Effector memory CD8-positive, alpha-beta T cell (primary cell): ENCODE measurements around the gene COMMD7.
A peak's percentile ranks its signal among the peaks of the same experiment; 100 is the strongest.
"Not testable (repeated sequence)": the region's sequence is repeated elsewhere in the genome, so short reads cannot be mapped to it uniquely, and the experiment has no call there.

Source experiments
- ATAC-seq: fragments of 150-1000 bp; cut with Tn5 transposase; replicated peaks from 2 replicates; pipeline ENCODE4 v1.10.0; 2021; ENCODE audit warnings: mild to moderate bottlenecking, moderate library complexity
- DNase-seq, 3 experiments: peaks; one replicate each; pipeline ENCODE4 v3.0.0; 2021
- H3K27ac Mint-ChIP-seq, 2 donors: one replicate each; pipeline ENCODE4 v1.8.0; 2022; ENCODE audit warnings: mild to moderate bottlenecking in 2 of 2, mixed read lengths in 2 of 2, moderate library complexity in 2 of 2
- H3K27me3 Mint-ChIP-seq, 2 donors: one replicate each; pipeline ENCODE4 v1.8.0; 2022; ENCODE audit warnings: mixed read lengths in 2 of 2
- H3K36me3 Mint-ChIP-seq: one replicate; pipeline ENCODE4 v1.8.0; 2022; ENCODE audit warnings: mild to moderate bottlenecking, moderate library complexity, mixed read lengths; ENCODE audit not compliant: insufficient read depth
- H3K4me1 Mint-ChIP-seq, 2 donors: one replicate each; pipeline ENCODE4 v1.8.0; 2022; ENCODE audit warnings: low read depth in 2 of 2, mixed read lengths in 2 of 2
- H3K4me3 Mint-ChIP-seq, 2 donors: one replicate each; pipeline ENCODE4 v1.8.0; 2022; ENCODE audit warnings: mild to moderate bottlenecking in 2 of 2, mixed read lengths in 2 of 2, moderate library complexity in 2 of 2
- H3K9me3 Mint-ChIP-seq, 2 donors: one replicate each; pipeline ENCODE4 v1.8.0; 2022; ENCODE audit warnings: mixed read lengths in 2 of 2

COMMD7 gene

GRCh38 chr20:32777177-32777956 lies 34.1 kb upstream of the COMMD7 start:
- Mint-ChIP-seq H3K4me3 (no peak overlapping the region), H3K27ac (no peak overlapping the region), H3K36me3 (no peaks in the 10 kb centered on the region), H3K4me1 (peaks cover 5% of the 10 kb centered on the region in 2 donors), H3K27me3 (no peaks in the 10 kb centered on the region), H3K9me3 (no peaks in the 10 kb centered on the region)
- DNase-seq = no peak
- ATAC-seq = no peak

DNA sequence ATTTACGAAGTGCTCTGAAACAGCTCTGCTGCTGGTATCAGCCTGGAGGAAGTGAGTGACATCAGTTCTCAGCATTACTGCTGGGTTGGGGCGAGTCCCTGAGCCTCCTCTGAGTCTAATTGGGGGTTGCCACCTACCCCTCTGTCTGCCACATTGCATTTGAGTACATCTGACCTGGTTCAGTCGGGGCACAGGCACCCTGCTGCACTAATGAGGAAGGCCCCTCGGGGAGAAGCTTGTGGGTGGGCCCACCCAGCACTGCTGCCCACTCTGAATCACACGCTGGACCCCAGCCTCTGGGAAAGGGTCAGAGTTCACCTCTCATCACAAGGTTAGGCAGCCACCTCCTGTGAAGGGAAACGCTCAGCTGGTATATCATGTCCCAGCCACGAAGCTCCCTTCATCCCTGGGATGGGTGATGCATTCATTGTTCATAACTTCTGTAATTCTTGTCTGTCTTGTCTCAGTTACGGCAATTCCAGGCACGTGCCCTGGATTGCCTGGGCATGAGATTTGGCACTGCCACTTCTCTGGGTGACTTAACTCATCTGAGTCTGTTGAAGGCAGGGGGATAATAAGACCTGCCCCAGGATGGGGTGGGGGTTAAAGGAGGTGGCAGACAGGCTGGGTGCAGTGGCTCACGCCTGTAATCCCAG lies 32.2 kb upstream of the COMMD7 start:
- DNase-seq (no peak), ATAC-seq (no peak)
- H3K36me3 Mint-ChIP-seq = no peaks in the 10 kb centered on the region
- H3K4me1 Mint-ChIP-seq = peaks cover 7 to 10% of the 10 kb centered on the region in 2 donors
- H3K9me3 Mint-ChIP-seq = no peaks in the 10 kb centered on the region
- no peaks in the 10 kb centered on the region for H3K27me3 Mint-ChIP-seq
- no peak overlapping the region for H3K4me3 Mint-ChIP-seq
- no peak overlapping the region for H3K27ac Mint-ChIP-seq

GRCh38 chr20:32773855-32774254 lies 30.6 kb upstream of the COMMD7 start:
- Mint-ChIP-seq H3K9me3 (no peaks in the 10 kb centered on the region), H3K27me3 (no peaks in the 10 kb centered on the region), H3K27ac (no peak overlapping the region), H3K4me1 (peaks cover 7 to 10% of the 10 kb centered on the region in 2 donors), H3K4me3 (no peak overlapping the region), H3K36me3 (no peaks in the 10 kb centered on the region)
- ATAC-seq (no peak), DNase-seq (no peak)

DNA sequence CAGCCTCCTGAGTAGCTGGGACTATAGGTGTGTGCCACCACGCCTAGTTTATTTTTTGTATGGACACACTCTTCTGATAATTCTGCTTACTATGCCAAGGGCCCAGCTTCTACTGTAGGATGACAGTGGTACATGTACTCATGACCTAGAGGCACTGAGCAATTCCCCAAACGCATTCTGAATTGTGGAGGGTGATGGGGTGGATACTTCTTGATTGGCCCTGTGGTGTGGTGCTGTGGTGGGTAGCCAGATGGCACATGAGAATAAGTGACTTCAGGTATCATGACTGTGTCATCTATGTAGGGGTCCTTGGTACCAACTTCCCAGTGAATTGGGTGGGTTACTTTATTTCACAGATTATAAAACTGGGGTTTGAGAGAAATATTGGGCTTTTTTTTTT lies 30.0 kb upstream of the COMMD7 start:
- peaks cover 2 to 5% of the 10 kb centered on the region in 2 donors for H3K4me1 Mint-ChIP-seq
- ATAC-seq = no peak
- no peaks in the 10 kb centered on the region for H3K36me3 Mint-ChIP-seq

DNA sequence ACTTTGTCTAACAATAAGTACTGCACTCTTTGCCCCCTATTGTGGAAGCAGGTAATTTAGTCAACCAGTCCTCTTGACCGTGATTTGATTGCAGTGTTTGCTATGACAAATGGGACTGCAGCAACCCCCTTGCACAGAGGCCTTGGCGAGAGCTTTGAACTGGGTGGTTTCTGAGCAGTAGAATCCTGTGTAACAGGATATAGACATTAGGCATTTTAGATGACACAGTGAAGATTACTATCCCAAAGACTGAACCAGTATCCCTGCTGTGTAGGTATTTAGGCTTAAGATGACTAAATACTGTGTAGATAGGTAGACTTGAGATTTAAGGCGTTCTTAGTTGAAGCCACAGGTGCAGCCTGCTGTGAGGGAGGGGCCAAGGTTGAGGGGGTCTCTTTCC lies 28.8 kb upstream of the COMMD7 start:
- no peaks in the 10 kb centered on the region for H3K9me3 Mint-ChIP-seq
- no peaks in the 10 kb centered on the region for H3K36me3 Mint-ChIP-seq
- no peaks in the 10 kb centered on the region for H3K27me3 Mint-ChIP-seq
- H3K27ac Mint-ChIP-seq = no peak overlapping the region
- peaks cover 2 to 5% of the 10 kb centered on the region in 2 donors for H3K4me1 Mint-ChIP-seq
- no peak for ATAC-seq
- H3K4me3 Mint-ChIP-seq = no peak overlapping the region
- DNase-seq = no peak

More for the DNA sequence above, 30.0 kb upstream of the COMMD7 start:
- Mint-ChIP-seq H3K27ac (no peak overlapping the region), H3K27me3 (no peaks in the 10 kb centered on the region), H3K9me3 (no peaks in the 10 kb centered on the region), H3K4me3 (no peak overlapping the region)
- no peak for DNase-seq

DNA sequence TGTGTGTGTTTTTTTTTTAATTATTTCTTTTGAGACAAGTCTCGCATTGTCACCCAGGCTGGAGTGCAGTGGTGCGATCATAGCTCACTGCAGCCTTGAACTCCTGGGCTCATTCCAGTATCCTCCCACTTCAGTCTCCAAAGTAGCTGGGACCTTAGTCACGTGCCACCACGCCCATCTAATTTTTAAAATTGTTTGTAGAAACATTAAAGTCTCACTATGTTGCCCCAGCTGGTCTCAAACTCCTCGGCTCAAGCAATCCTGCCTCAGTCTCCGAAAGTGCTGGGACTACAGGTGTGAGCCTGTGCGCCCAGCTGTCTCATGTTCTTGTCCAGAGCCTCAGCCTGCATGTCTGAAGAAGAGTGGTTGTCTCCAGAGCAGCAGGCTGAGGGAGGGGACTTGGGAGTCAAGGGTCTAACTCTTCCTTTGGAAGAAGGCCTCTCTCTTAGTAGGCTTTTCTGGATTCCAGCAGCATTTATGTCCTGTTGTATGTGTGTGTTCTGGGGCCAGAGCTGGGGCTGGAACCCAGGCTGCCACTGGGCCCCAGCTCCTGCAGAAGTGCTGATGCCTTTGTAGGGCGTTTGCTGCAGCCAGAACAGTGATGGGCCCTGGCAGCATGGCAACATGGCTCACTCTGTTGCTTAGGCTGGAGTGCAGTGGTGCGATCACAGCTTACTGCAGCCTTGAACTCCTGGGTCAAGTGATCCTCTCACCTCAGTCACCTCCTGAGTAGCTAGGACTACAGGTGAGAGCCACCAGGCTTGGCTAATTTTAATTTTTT lies 24.3 kb upstream of the COMMD7 start:
- no peak overlapping the region for H3K27ac Mint-ChIP-seq
- no peak overlapping the region for H3K4me3 Mint-ChIP-seq
- H3K9me3 Mint-ChIP-seq = no peaks in the 10 kb centered on the region
- no peak for DNase-seq
- no peaks in the 10 kb centered on the region for H3K36me3 Mint-ChIP-seq
- no peaks in the 10 kb centered on the region for H3K27me3 Mint-ChIP-seq
- peaks cover 6 to 9% of the 10 kb centered on the region in 2 donors for H3K4me1 Mint-ChIP-seq
- ATAC-seq = no peak

DNA sequence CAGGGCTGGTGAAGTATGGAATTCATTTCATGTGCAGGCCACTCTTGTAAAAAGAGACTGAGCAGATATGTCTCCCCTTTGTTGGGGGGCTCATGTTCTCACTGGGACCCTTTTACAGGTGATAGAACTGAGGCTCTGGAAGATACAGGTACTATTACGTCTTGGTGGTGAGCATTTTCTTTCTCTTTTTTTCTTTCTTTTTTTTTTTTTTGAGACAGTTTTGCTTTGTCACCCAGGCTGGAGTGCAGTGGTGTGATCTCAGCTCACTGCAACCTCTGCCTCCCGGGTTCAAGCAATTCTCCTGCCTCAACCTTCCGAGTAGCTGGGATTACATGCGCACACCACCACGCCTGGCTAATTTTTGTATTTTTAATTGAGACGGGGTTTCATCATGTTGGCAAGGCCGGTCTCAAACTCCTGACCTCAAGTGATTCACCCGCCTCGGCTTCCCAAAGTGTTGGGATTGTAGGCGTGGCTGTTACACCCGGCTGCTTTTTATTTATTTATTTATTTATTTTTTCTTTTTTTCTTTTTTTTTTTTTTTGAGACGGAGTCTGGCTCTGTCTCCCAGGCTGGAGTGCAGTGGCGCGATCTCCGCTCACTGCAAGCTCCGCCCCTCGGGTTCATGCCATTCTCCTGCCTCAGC lies 22.1 kb upstream of the COMMD7 start:
- not testable (repeated sequence) for H3K9me3 Mint-ChIP-seq, DNase-seq, ATAC-seq, H3K4me3 Mint-ChIP-seq, H3K27me3 Mint-ChIP-seq, H3K27ac Mint-ChIP-seq, H3K36me3 Mint-ChIP-seq
- peaks cover 10% of the 10 kb centered on the region in 2 donors for H3K4me1 Mint-ChIP-seq

DNA sequence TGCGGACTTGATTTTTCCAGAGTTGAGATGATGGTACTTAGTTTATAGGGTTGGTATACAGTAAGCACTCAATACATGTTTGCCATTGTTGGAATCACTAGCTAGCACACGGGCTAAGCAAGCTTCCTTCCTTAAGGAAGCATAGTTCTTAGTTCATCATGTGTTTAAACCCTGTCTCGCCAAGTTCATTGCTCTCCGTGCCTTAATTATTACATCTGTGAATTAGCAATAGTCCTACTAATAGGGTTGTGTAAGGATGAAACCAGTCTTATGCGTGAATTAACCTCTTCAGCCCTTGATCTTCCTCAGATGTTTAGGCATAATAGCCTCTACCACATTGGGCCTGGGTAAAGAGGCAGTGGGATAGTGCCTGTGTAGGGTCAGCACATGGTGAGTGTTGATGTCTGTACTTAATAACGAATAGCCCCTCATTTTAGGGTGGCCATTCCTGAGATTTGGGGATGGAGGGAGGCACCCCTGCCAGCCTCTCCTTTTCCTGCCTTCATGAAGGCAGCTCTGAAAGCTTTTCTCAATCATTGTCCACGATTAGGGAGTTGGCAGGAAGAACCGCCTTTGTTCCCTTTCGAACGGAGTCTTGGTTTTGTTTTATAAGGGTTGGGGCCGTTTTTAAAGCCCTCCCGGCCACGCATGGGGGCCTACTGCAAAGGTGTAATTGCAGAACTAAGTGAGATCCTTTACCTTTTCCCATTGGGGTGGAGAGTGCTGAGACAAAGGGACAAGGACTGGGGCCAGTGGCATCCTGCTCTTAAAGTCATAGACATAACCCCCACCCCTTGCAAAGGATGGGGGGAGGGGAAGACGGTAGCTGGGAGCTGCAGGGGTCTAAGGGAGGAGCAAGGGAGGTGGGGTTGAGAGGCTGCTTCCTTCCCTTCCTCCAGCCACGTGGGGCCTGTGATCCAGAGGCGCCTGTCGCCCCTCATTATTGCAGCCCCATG lies 21.0 kb upstream of the COMMD7 start:
- no peaks in the 10 kb centered on the region for H3K27me3 Mint-ChIP-seq
- H3K9me3 Mint-ChIP-seq = no peaks in the 10 kb centered on the region
- ATAC-seq (no peak), DNase-seq (no peak)
- H3K4me1 Mint-ChIP-seq = peaks cover 10% of the 10 kb centered on the region in 2 donors
- no peak overlapping the region for H3K27ac Mint-ChIP-seq
- peak overlapping the region; percentile 74 to 92 for H3K4me3 Mint-ChIP-seq
- H3K36me3 Mint-ChIP-seq = no peaks in the 10 kb centered on the region

GRCh38 chr20:32763202-32764004 lies 20.1 kb upstream of the COMMD7 start:
- no peak for DNase-seq
- Mint-ChIP-seq H3K4me3 (peak overlapping the region; percentile 74 to 92), H3K27ac (peak overlapping the region in 1 of 2 donors; percentile 35), H3K36me3 (no peaks in the 10 kb centered on the region), H3K9me3 (no peaks in the 10 kb centered on the region), H3K27me3 (no peaks in the 10 kb centered on the region), H3K4me1 (peaks cover 10% of the 10 kb centered on the region in 2 donors)
- no peak for ATAC-seq

DNA sequence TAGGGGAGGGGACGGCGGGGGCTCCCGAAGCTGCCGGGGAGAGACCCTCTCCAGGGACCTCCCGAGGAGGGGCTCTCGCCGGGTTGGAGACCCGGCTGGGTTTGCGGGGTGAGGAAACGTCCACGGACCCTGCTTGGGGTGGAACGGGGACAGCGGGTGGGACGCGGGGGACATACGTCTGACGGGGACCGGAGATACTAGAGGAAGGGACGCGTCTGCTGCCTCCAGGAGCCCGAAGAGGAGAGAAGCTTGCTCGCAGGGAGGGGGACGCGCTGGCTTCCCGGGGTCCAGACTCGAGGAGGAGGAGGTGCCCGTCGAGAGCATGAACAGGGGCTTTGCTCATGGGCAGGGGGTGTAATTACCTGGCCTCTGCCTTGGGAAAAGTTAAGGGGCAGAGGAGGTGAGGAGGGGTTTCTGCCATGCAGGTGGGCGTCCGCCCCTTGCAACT lies 19.5 kb upstream of the COMMD7 start:
- H3K36me3 Mint-ChIP-seq = no peaks in the 10 kb centered on the region
- peak overlapping the region; percentile 74 to 92 for H3K4me3 Mint-ChIP-seq
- peaks cover 10% of the 10 kb centered on the region in 2 donors for H3K4me1 Mint-ChIP-seq
- DNase-seq (no peak), ATAC-seq (peak; percentile 47)
- H3K27ac Mint-ChIP-seq = peak overlapping the region in 1 of 2 donors; percentile 35
- H3K9me3 Mint-ChIP-seq = no peaks in the 10 kb centered on the region
- no peaks in the 10 kb centered on the region for H3K27me3 Mint-ChIP-seq

DNA sequence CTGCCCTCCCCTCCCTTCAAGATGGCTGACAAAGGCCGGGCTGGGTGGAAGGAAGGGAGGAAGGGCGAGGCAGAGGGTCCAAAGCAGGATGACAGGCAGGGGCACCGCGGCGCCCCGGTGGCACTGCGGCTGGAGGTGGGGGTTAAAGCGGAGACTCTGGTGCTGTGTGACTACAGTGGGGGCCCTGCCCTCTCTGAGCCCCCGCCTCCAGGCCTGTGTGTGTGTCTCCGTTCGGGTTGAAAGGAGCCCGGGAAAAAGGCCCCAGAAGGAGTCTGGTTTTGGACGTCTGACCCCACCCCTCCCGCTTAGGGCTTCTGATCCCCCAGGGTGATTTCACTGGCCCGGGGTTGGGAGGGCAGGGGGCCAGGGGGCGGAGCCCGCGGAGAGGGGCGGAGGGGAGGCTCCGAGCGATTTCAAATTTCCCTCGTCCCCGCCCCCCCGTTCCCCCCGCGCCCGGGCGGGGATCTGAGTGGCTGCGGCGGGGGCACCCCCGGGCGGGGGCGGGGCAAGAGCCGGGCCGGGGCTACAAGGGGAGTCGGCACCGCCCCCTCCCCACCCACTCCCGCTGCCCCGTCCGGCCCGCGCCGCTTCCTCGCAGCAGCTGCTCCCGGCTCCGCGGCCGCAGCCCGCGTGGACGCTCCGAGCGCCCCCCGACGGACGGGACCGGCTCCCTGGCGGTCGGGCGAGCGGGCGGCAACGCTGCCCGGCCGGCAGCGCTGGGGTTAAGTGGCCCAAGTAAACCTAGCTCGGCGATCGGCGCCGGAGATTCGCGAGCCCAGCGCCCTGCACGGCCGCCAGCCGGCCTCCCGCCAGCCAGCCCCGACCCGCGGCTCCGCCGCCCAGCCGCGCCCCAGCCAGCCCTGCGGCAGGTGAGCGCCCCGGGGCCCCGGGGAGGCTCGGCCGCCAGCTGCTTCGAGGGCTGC lies 18.8 kb upstream of the COMMD7 start, which contains the start of gene DNMT3B:
DNMT3B (plus strand) TSS at position 555 of the 923 bp plus-strand sequence. CDS start 17,939 bp downstream, outside the sequence.
- Mint-ChIP-seq H3K4me1 (peaks cover 10% of the 10 kb centered on the region in 2 donors), H3K9me3 (no peaks in the 10 kb centered on the region), H3K27ac (peak within 1 kb of the TSS; percentile 80 to 83), H3K4me3 (peak within 1 kb of the TSS; percentile 85 to 92), H3K27me3 (no peaks in the 10 kb centered on the region), H3K36me3 (no peaks in the 10 kb centered on the region)
- DNase-seq (peak; percentile 55 to 60 (median 58)), ATAC-seq (peak; percentile 80)
